AG09319 (cell line): ENCODE measurements around the gene PIH1D2.
"Not testable (repeated sequence)": the region's sequence is repeated elsewhere in the genome, so short reads cannot be mapped to it uniquely, and the experiment has no call there.

ENCODE experiments used
- DNase-seq: peaks from one replicate; pipeline ENCODE4 v3.0.0-alpha.2; 2010; ENCODE audit warnings: low read depth; ENCODE audit errors: extremely low read depth
- CTCF ChIP-seq: IDR thresholded peaks from 2 replicates; pipeline ENCODE4 v1.5.1; 2011; ENCODE audit warnings: low read depth, mild to moderate bottlenecking, inconsistent platforms, low read length, moderate library complexity

Gene PIH1D2

DNA sequence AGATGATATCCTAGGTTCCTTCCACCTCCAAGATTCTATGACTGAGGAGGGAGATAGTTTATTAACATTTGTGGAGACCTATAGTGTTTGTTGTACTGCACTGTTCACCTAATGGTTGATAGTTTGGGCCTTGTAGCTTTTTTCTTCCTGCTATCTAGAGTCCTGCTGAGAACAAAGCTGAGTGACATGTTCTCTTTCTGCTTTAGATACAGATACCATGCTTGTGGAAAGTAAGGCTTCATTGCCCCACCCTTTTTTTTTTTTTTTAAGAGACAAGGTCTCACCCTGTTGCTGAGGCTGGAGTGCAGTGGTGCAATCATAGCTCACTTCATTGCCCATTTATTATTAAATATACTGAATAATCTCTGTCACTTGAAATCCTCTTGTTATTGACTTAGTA is 36.3 kb downstream of the PIH1D2 start:
- TF ChIP-seq CTCF = no peak
- DNase-seq = no peak

GRCh38 chr11:112033902-112034301 is 39.9 kb downstream of the PIH1D2 start:
- no peak for TF ChIP-seq CTCF
- DNase-seq = no peak

DNA sequence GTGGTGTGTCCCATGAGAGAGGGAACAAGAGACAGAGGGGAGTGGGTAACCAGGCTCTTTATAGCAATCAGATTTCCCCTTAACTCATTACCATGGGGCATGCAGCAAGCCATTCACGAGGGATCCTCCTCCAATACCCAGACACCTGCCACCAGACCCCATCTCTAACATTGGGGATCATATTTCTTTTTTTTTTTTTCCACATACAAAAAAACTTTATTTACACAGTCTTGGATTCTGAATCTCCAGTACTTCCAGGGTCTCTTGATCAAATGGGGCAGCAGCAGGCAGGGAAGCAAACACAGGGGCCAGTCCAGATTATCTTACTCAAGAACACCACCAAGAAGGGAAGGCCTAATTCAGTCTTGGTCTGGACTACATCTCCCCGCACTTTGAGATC is 44.4 kb downstream of the PIH1D2 start:
- no peak for TF ChIP-seq CTCF
- DNase-seq = no peak

- DNase-seq = not testable (repeated sequence)
Measured at GRCh38 chr11:112026784-112027410, 46.9 kb downstream of the PIH1D2 start.

GRCh38 chr11:112025707-112026106 is 48.1 kb downstream of the PIH1D2 start:
- TF ChIP-seq CTCF = no peak
- no peak for DNase-seq

- no peak for TF ChIP-seq CTCF
- peak; percentile 32 for DNase-seq
Measured at GRCh38 chr11:112024773-112025678, 48.8 kb downstream of the PIH1D2 start, which contains the start of gene DLAT. Gene DLAT (plus strand): TSS chr11:112025408. CDS start chr11:112025473, 65 bp downstream.

GRCh38 chr11:112024178-112024772 is 49.5 kb downstream of the PIH1D2 start:
- DNase-seq = no peak
- TF ChIP-seq CTCF = no peak
